HepG2 (cell line): Measurements from ENCODE around the gene NINL. TPM values are rescaled to one million over a fixed set of nuclear protein-coding genes. Genes with fewer than 3 reads are reported as not detected.
A peak's percentile ranks its signal among the peaks of the same experiment; 100 is the strongest.
"Not testable (repeated sequence)": the region's sequence is repeated elsewhere in the genome, so short reads cannot be mapped to it uniquely, and the experiment has no call there.

ENCODE experiments used
- ATF2 ChIP-seq: sonication (generic); formaldehyde crosslinking; IDR thresholded peaks from 2 replicates; pipeline ENCODE4 v1.4.0; 2020; ENCODE audit warnings: missing genetic modification reagents
- BHLHE40 ChIP-seq: IDR thresholded peaks from 2 replicates; pipeline ENCODE4 v1.6.1; 2011; ENCODE audit warnings: low read length, improper control_type of control experiment
- CEBPG ChIP-seq: IDR thresholded peaks from 2 replicates; pipeline ENCODE4 v1.6.1; 2016
- DRAP1 ChIP-seq: IDR thresholded peaks from 2 replicates; pipeline ENCODE4 v1.6.1; 2016; ENCODE audit warnings: missing genetic modification reagents, missing compliant biosample characterization
- ERF ChIP-seq: IDR thresholded peaks from 2 replicates; pipeline ENCODE4 v1.6.1; 2018; ENCODE audit warnings: missing biosample characterization, missing genetic modification reagents
- HOMEZ ChIP-seq: IDR thresholded peaks from 2 replicates; pipeline ENCODE4 v1.6.1; 2016; ENCODE audit warnings: low read depth
- MIER3 ChIP-seq: IDR thresholded peaks from 2 replicates; pipeline ENCODE4 v1.6.1; 2016; ENCODE audit warnings: missing compliant biosample characterization, borderline replicate concordance
- MLXIP ChIP-seq: sonication (generic); formaldehyde crosslinking; IDR thresholded peaks from 2 replicates; pipeline ENCODE4 v1.9.0; 2021; ENCODE audit warnings: missing genetic modification reagents, borderline replicate concordance
- MXD3 ChIP-seq: IDR thresholded peaks from 2 replicates; pipeline ENCODE4 v1.6.1; 2016; ENCODE audit warnings: mild to moderate bottlenecking, missing biosample characterization, missing genetic modification reagents
- MXD4 ChIP-seq: IDR thresholded peaks from 2 replicates; pipeline ENCODE4 v1.6.1; 2016; ENCODE audit warnings: mild to moderate bottlenecking, missing biosample characterization, missing genetic modification reagents
- PITX1 ChIP-seq: sonication (generic); formaldehyde crosslinking; IDR thresholded peaks from 2 replicates; pipeline ENCODE4 v1.5.1; 2020; ENCODE audit warnings: mild to moderate bottlenecking, missing genetic modification reagents
- SMYD3 ChIP-seq: sonication (generic); formaldehyde crosslinking; IDR thresholded peaks from 2 replicates; pipeline ENCODE4 v1.8.1; 2023; ENCODE audit warnings: mild to moderate bottlenecking, missing genetic modification reagents
- THRA ChIP-seq: sonication (generic); formaldehyde crosslinking; IDR thresholded peaks from 2 replicates; pipeline ENCODE4 v1.4.0; 2020; ENCODE audit warnings: missing genetic modification reagents, borderline replicate concordance
- USF2 ChIP-seq, 2 experiments: sonication (generic) in 1 of 2; formaldehyde crosslinking in 1 of 2; IDR thresholded peaks; 2 replicates each; pipeline versions ENCODE4 v1.5.1 to v1.6.1; 2011 to 2020; ENCODE audit warnings: borderline replicate concordance in 1 of 2, low read depth in 1 of 2, low read length in 1 of 2, mild to moderate bottlenecking in 1 of 2, missing genetic modification reagents in 1 of 2, moderate library complexity in 1 of 2
- ZBTB25 ChIP-seq: IDR thresholded peaks from 2 replicates; pipeline ENCODE4 v1.6.1; 2018; ENCODE audit warnings: missing genetic modification reagents
- ZKSCAN8 ChIP-seq: IDR thresholded peaks from 2 replicates; pipeline ENCODE4 v1.6.1; 2016; ENCODE audit warnings: borderline replicate concordance, missing genetic modification reagents, missing compliant biosample characterization
- polyA plus RNA-seq, 8 experiments: library from polyadenylated mRNA; depleted of rRNA in 3 of 8; stranded (reverse) in 7 of 8; unstranded in 1 of 8; fragments of >200 nt; fragmentation: Illumina TruSeq in 4 of 8; extraction: Trizol in 4 of 8; gene quantifications; 2 replicates each; pipeline versions ENCODE4 v1.2.1 to v1.2.3, GENCODE V29; 2011 to 2016; ENCODE audit warnings: low read depth in 4 of 8, missing spikeins in 1 of 8, mixed read lengths in 1 of 8; ENCODE audit not compliant: insufficient read depth in 1 of 8
- total RNA-seq, 5 experiments: library from RNA; depleted of rRNA; stranded (reverse); fragments of >200 nt; fragmentation: Illumina TruSeq; extraction: Trizol; gene quantifications; 2 replicates each; pipeline ENCODE4 v1.2.3, GENCODE V29; 2016; ENCODE audit warnings: low read depth in 1 of 5

NINL gene
- total and polyA plus RNA-seq, 2 of the 13 experiments (the other 11 are each of a cell fraction or from before 2014, with no cell fraction given) = 32.3 to 34.3 TPM

GRCh38 chr20:25602914-25603309 is 17.6 kb upstream of the NINL start (continued):
- TF ChIP-seq HOMEZ (CRISPR knock-in tag) (peak; percentile 76), ZKSCAN8 (CRISPR knock-in tag) (peak; percentile 37; the same call in 1 of the 2 replicates), ZBTB25 (CRISPR knock-in tag) (0 out of 2 replicates have a peak, but pooled peaks have one; percentile 25), MLXIP (0 out of 2 replicates have a peak, but pooled peaks have one; percentile 18), MXD4 (CRISPR knock-in tag) (peak; percentile 65; the same call in 1 of the 2 replicates), ATF2 (CRISPR knock-in tag) (0 out of 2 replicates have a peak, but pooled peaks have one; percentile 26), PITX1 (CRISPR knock-in tag) (peak; percentile 58; the same call in 1 of the 2 replicates), USF2 (CRISPR knock-in tag; IDR thresholded peaks at IDR 0.05; ENCODE audit: borderline replicate concordance) (peak; percentile 38; the same call in 1 of the 2 replicates), BHLHE40 (peak; percentile 64), MXD3 (CRISPR knock-in tag) (0 out of 2 replicates have a peak, but pooled peaks have one; percentile 33), SMYD3 (peak; percentile 77), ERF (CRISPR knock-in tag) (peak; percentile 48; the same call in 1 of the 2 replicates), DRAP1 (peak; percentile 44; the same call in 1 of the 2 replicates), THRA (CRISPR knock-in tag) (peak; percentile 60), CEBPG (CRISPR knock-in tag) (peak; percentile 87), MIER3 (CRISPR knock-in tag) (peak; percentile 74; the same call in 1 of the 2 replicates)
- not testable (repeated sequence) for TF ChIP-seq USF2 (IDR thresholded peaks at IDR 0.05; ENCODE audit: low read depth, low read length)
